H1 (cell line): ENCODE measurements around the gene TMCO1. TPM values are rescaled to one million over a fixed set of nuclear protein-coding genes. Genes with fewer than 3 reads are reported as not detected.

Source experiments
- CTCF ChIA-PET: fragments of 300-600 bp; sonication (Branson Sonifier 250); formaldehyde crosslinking; loops from one replicate; lab custom pipeline; 2021; ENCODE audit not compliant: partially characterized antibody; lab: Charles Lee
- POLR2A ChIA-PET: fragments of 300-600 bp; sonication (Branson Sonifier 250); formaldehyde crosslinking; loops from one replicate; lab custom pipeline; 2021; ENCODE audit warnings: inconsistent platforms; ENCODE audit not compliant: partially characterized antibody; lab: Charles Lee
- DNase-seq, 2 experiments: peaks; one replicate each; pipeline versions ENCODE4 v3.0.0 to v3.0.0-alpha.2; 2010 to 2022; ENCODE audit warnings: low spot score in 2 of 2, low read depth in 1 of 2, mixed read lengths in 1 of 2
- FAIRE-seq: peaks from 2 replicates; lab custom pipeline; 2011; peaks lifted over from hg19 to GRCh38; lab: Jason Lieb, UNC
- H2AFZ ChIP-seq: 2 replicates; pipeline ENCODE4 v1.8.1; 2012; ENCODE audit warnings: low read length, inconsistent platforms
- H2AK5ac ChIP-seq: 2 replicates; pipeline ENCODE4 v1.6.1; 2013; ENCODE audit warnings: low read depth, low read length
- H2BK120ac ChIP-seq: replicated peaks from 2 replicates; pipeline ENCODE3; 2013; ENCODE audit warnings: low read depth, low read length, inconsistent platforms
- H2BK12ac ChIP-seq: 2 replicates; pipeline ENCODE4 v1.6.1; 2013; ENCODE audit warnings: low read depth, low read length
- H2BK15ac ChIP-seq: 2 replicates; pipeline ENCODE4 v1.6.1; 2013; ENCODE audit warnings: low read length
- H2BK20ac ChIP-seq: 2 replicates; pipeline ENCODE4 v1.6.1; 2013; ENCODE audit warnings: low read length
- H2BK5ac ChIP-seq: 2 replicates; pipeline ENCODE4 v1.6.1; 2013; ENCODE audit warnings: low read depth, low read length
- H3K14ac ChIP-seq: 2 replicates; pipeline ENCODE4 v1.6.1; 2013; ENCODE audit warnings: inconsistent platforms; ENCODE audit not compliant: insufficient read length
- H3K18ac ChIP-seq: 2 replicates; pipeline ENCODE4 v1.6.1; 2013; ENCODE audit warnings: low read length; ENCODE audit errors: extremely low read depth
- H3K23ac ChIP-seq: 2 replicates; pipeline ENCODE4 v1.6.1; 2013; ENCODE audit warnings: inconsistent platforms; ENCODE audit not compliant: insufficient read length
- H3K23me2 ChIP-seq: 2 replicates; pipeline ENCODE4 v1.6.1; 2013; ENCODE audit warnings: low read depth, low read length
- H3K27ac ChIP-seq: 2 replicates; pipeline ENCODE4 v1.6.1; 2011; ENCODE audit warnings: low read depth, low read length, inconsistent platforms
- H3K27me3 ChIP-seq, 4 experiments: replicated peaks in 1 of 4; 1 replicate in 1 of 4; 2 replicates in 3 of 4; pipeline versions ENCODE4 v1.6.1 to v1.8.1; 2011 to 2013; ENCODE audit warnings: low read length in 3 of 4, mild to moderate bottlenecking in 3 of 4, inconsistent platforms in 2 of 4, mixed read lengths in 2 of 4, moderate library complexity in 1 of 4; ENCODE audit not compliant: control insufficient read depth in 3 of 4, insufficient read depth in 3 of 4; ENCODE audit errors: extremely low read depth in 1 of 4
- H3K36me3 ChIP-seq, 4 experiments: 2 replicates each; pipeline versions ENCODE4 v1.6.1 to v1.8.1; 2011 to 2013; ENCODE audit warnings: mild to moderate bottlenecking in 4 of 4, low read length in 3 of 4, moderate library complexity in 2 of 4, control low read depth in 1 of 4, inconsistent platforms in 1 of 4; ENCODE audit not compliant: insufficient read depth in 4 of 4, control insufficient read depth in 2 of 4
- H3K4ac ChIP-seq: replicated peaks from 2 replicates; pipeline ENCODE3; 2013; ENCODE audit warnings: low read length, low read depth, mixed read lengths, inconsistent platforms; ENCODE audit not compliant: insufficient read length
- H3K4me1 ChIP-seq, 4 experiments: replicated peaks in 1 of 4; 1 replicate in 1 of 4; 2 replicates in 3 of 4; pipeline versions ENCODE4 v1.6.1 to v1.8.1; 2011 to 2013; ENCODE audit warnings: low read length in 3 of 4, inconsistent platforms in 2 of 4, mixed read lengths in 1 of 4; ENCODE audit not compliant: insufficient read depth in 4 of 4, control insufficient read depth in 3 of 4
- H3K4me2 ChIP-seq, 2 experiments: 2 replicates each; pipeline versions ENCODE4 v1.6.1 to v1.8.1; 2011 to 2013; ENCODE audit warnings: low read depth in 2 of 2, low read length in 2 of 2, control low read depth in 1 of 2, inconsistent platforms in 1 of 2, mild to moderate bottlenecking in 1 of 2; ENCODE audit not compliant: insufficient read depth in 1 of 2
- H3K4me3 ChIP-seq, 4 experiments: fragments of 200-600, 300-600 bp in 1 of 4; sonication (generic), shearing (Covaris generic), sonication (Bioruptor Twin) in 1 of 4; 2 replicates each; pipeline versions ENCODE4 v1.5.1 to v1.8.1; 2011 to 2016; ENCODE audit warnings: low read length in 4 of 4, low read depth in 3 of 4, control low read depth in 2 of 4, inconsistent platforms in 2 of 4, mild to moderate bottlenecking in 2 of 4, mixed read lengths in 1 of 4, moderate library complexity in 1 of 4; ENCODE audit not compliant: insufficient read depth in 2 of 4; ENCODE audit errors: extremely low read depth in 1 of 4
- H3K56ac ChIP-seq: replicated peaks from 2 replicates; pipeline ENCODE3; 2013; ENCODE audit warnings: low read depth, mild to moderate bottlenecking, mixed read lengths, low read length, inconsistent platforms; ENCODE audit not compliant: insufficient read length
- H3K79me1 ChIP-seq: 2 replicates; pipeline ENCODE4 v1.6.1; 2013; ENCODE audit warnings: low read depth, low read length, control low read depth
- H3K79me2 ChIP-seq, 2 experiments: 2 replicates each; pipeline versions ENCODE4 v1.6.1 to v1.8.1; 2012 to 2013; ENCODE audit warnings: low read length in 2 of 2, mild to moderate bottlenecking in 2 of 2, inconsistent platforms in 1 of 2; ENCODE audit not compliant: insufficient read depth in 2 of 2, control insufficient read depth in 1 of 2
- H3K9ac ChIP-seq, 4 experiments: replicated peaks in 1 of 4; 1 replicate in 1 of 4; 2 replicates in 3 of 4; pipeline versions ENCODE4 v1.6.1 to v1.8.1; 2011 to 2013; ENCODE audit warnings: low read depth in 3 of 4, low read length in 3 of 4, control low read depth in 2 of 4, mild to moderate bottlenecking in 2 of 4, moderate library complexity in 2 of 4, inconsistent platforms in 1 of 4; ENCODE audit errors: extremely low read depth in 1 of 4
- H3K9me3 ChIP-seq, 2 experiments: 2 replicates each; pipeline versions ENCODE4 v1.6.1 to v1.8.1; 2012 to 2013; ENCODE audit warnings: mild to moderate bottlenecking in 2 of 2, moderate library complexity in 2 of 2, control low read depth in 1 of 2, inconsistent platforms in 1 of 2, low read depth in 1 of 2, low read length in 1 of 2, mixed read lengths in 1 of 2; ENCODE audit not compliant: insufficient read depth in 2 of 2
- H4K20me1 ChIP-seq, 2 experiments: replicated peaks in 1 of 2; 2 replicates each; pipeline versions ENCODE3 to v1.8.1; 2011 to 2013; ENCODE audit warnings: inconsistent platforms in 2 of 2, low read length in 2 of 2, mild to moderate bottlenecking in 1 of 2; ENCODE audit not compliant: insufficient read depth in 2 of 2, control insufficient read depth in 1 of 2
- H4K5ac ChIP-seq: 2 replicates; pipeline ENCODE4 v1.6.1; 2013; ENCODE audit warnings: low read length, low read depth, mixed read lengths, inconsistent platforms; ENCODE audit not compliant: insufficient read length
- H4K8ac ChIP-seq: 2 replicates; pipeline ENCODE4 v1.8.0; 2013; ENCODE audit warnings: mild to moderate bottlenecking, moderate library complexity, low read length, inconsistent platforms; ENCODE audit not compliant: insufficient read depth; ENCODE audit errors: extremely low read depth
- H4K91ac ChIP-seq: replicated peaks from 2 replicates; pipeline ENCODE3; 2013; ENCODE audit warnings: low read length, mixed read lengths, inconsistent platforms; ENCODE audit not compliant: insufficient read length
- ASH2L ChIP-seq: fragments of 200-600, 300-600 bp; sonication (generic); IDR thresholded peaks from one replicate; pipeline ENCODE4 v1.7.1; 2017; ENCODE audit warnings: low read length
- CBX8 ChIP-seq: fragments of 300-800, 300-1000 bp; sonication (generic); IDR thresholded peaks from 2 replicates; pipeline ENCODE4 v1.7.1; 2016; ENCODE audit warnings: low read depth, low read length, borderline replicate concordance
- CTCF ChIP-seq, 3 experiments: IDR thresholded peaks; 1 replicate in 2 of 3; 2 replicates in 1 of 3; pipeline versions ENCODE4 v1.5.1 to v1.6.1; 2011; ENCODE audit warnings: low read length in 3 of 3, mild to moderate bottlenecking in 3 of 3, inconsistent platforms in 2 of 3, low read depth in 1 of 3, moderate library complexity in 1 of 3; ENCODE audit not compliant: insufficient read depth in 1 of 3; ENCODE audit errors: control extremely low read depth in 1 of 3
- RAD21 ChIP-seq, 2 experiments: IDR thresholded peaks in 1 of 2; conservative IDR thresholded peaks in 1 of 2; 2 replicates each; pipeline ENCODE4 v1.6.1; 2011; ENCODE audit warnings: low read depth in 2 of 2, low read length in 2 of 2, improper control_type of control experiment in 1 of 2, inconsistent platforms in 1 of 2, mild to moderate bottlenecking in 1 of 2, moderate library complexity in 1 of 2
- TBP ChIP-seq: IDR thresholded peaks from 2 replicates; pipeline ENCODE4 v1.6.1; 2011; ENCODE audit warnings: low read depth, low read length, improper control_type of control experiment
- WGBS, 2 experiments: shearing (Covaris generic) in 1 of 2; methylation state at CpG; one replicate each; pipeline versions ENCODE4 v1.1.6 to v1.1.7; 2013 to 2015; ENCODE audit warnings: low lambda C conversion rate in 2 of 2, mixed read lengths in 2 of 2, inconsistent platforms in 1 of 2, low coverage in 1 of 2, missing lambda C conversion rate in 1 of 2; ENCODE audit not compliant: insufficient replicate concordance in 2 of 2, insufficient coverage in 1 of 2, insufficient read length in 1 of 2; ENCODE audit errors: extremely low coverage in 1 of 2, missing lambda C conversion rate in 1 of 2; 5-methylcytosine and 5-hydroxymethylcytosine counted together
- polyA plus RNA-seq, 7 experiments: library from polyadenylated mRNA; depleted of rRNA in 3 of 7; stranded (reverse) in 5 of 7; unstranded in 2 of 7; fragments of >200 nt in 5 of 7; fragments of 200-250 nt in 2 of 7; gene quantifications; 1 replicate in 5 of 7; 2 replicates in 1 of 7; 4 replicates in 1 of 7; pipeline versions ENCODE4 v1.2.1 to v1.2.3, GENCODE V29; 2011 to 2013; ENCODE audit warnings: missing spikeins in 2 of 7, mixed read lengths in 2 of 7
- total RNA-seq: library from RNA; stranded (reverse); fragmentation: NEBNext Ultra II Directional; extraction: Animal tissue kit (Norgen Biotek cat#: 25700); gene quantifications from 2 replicates; pipeline ENCODE4 v1.2.1, GENCODE V29; 2021

Gene TMCO1
- total and polyA plus RNA-seq, 2 of the 8 experiments (the other 6 are each of a cell fraction or from before 2014, with no cell fraction given), result 61.6 to 63.8 TPM

GRCh38 chr1:165686121-165686970 lies 82.3 kb downstream of the TMCO1 start:
- 88% methylated on average over 6 of the region's 6 CpGs; no CpG with 5 or more reads in 1 of the 2 experiments for WGBS, 2 experiments
- no peak overlapping the region for H2BK12ac ChIP-seq
- H4K8ac ChIP-seq, result no peak overlapping the region
- no peak overlapping the region for H3K4ac ChIP-seq
- no peak overlapping the region for H2BK20ac ChIP-seq
- no peak overlapping the region for H3K4me3 ChIP-seq
- no peak overlapping the region for H2AFZ ChIP-seq
- H2BK5ac ChIP-seq, result no peak overlapping the region
- H3K36me3 ChIP-seq, result peaks cover 2 to 21% (median 14%) of the 10 kb centered on the region in 4 experiments; a peak in 7 of 8 replicates
- H3K27ac ChIP-seq, result no peak overlapping the region
- no peak for FAIRE-seq
- H3K79me1 ChIP-seq, result peaks cover 5% of the 10 kb centered on the region
- no peak overlapping the region for H2BK15ac ChIP-seq
- H3K18ac ChIP-seq, result no peak overlapping the region
- H3K4me2 ChIP-seq, result no peak overlapping the region
- H3K56ac ChIP-seq, result no peak overlapping the region
- peaks cover 3 to 4% of the 10 kb centered on the region in 2 experiments for H4K20me1 ChIP-seq
- no peak overlapping the region for H2BK120ac ChIP-seq
- H3K4me1 ChIP-seq, result no peaks in the 10 kb centered on the region
- no peaks in the 10 kb centered on the region for H3K23me2 ChIP-seq
- H3K9me3 ChIP-seq, result peaks cover 5 to 6% of the 10 kb centered on the region in 2 experiments; a peak in 3 of 4 replicates
- H4K5ac ChIP-seq, result no peak overlapping the region
- no peaks in the 10 kb centered on the region for H3K27me3 ChIP-seq
- no peak overlapping the region for H2AK5ac ChIP-seq
- no peak overlapping the region for H4K91ac ChIP-seq
- H3K23ac ChIP-seq, result no peak overlapping the region
- H3K14ac ChIP-seq, result no peak overlapping the region
- no peak overlapping the region for H3K9ac ChIP-seq
- peak in 1 of 2 experiments; percentile 19 for DNase-seq
- ChIA-PET POLR2A (interaction anchor here (0.6 to 1.2 kb wide), 3 partner anchors 11 to 56 kb away, joined by 3 read pairs; partner anchors contain the start of genes ALDH9A1 and MGST3), CTCF (interaction anchor here (0.8 to 4.3 kb wide), 15 partner anchors 9 to 454 kb away, joined by 3 to 26 read pairs (median 4); partner anchors contain the start of gene ALDH9A1)
- TF ChIP-seq TBP, result no peak
- TF ChIP-seq ASH2L, result no peak
- TF ChIP-seq CTCF (IDR thresholded peaks at IDR 0.05; ENCODE audit: control extremely low read depth in 1 of 3, insufficient read depth in 1 of 3, low read depth in 1 of 3, low read length in 3 of 3), result peak; percentile 47 to 52 (median 48)
- peak; percentile 54 to 55 for TF ChIP-seq RAD21 (IDR thresholded peaks at IDR 0.05 in 1 of 2, conservative IDR thresholded peaks at IDR 0.05 in 1 of 2; ENCODE audit: low read depth in 2 of 2, low read length in 2 of 2)
- no peak for TF ChIP-seq CBX8
- H3K79me2 ChIP-seq, result peaks cover 0 to 33% of the 10 kb centered on the region in 2 experiments; a peak in 3 of 4 replicates
